Fibroblast of skin of left biceps (primary cell): ENCODE data around the gene POU5F1.
"Not testable (repeated sequence)": the region's sequence is repeated elsewhere in the genome, so short reads cannot be mapped to it uniquely, and the experiment has no call there.

Source experiments
- DNase-seq, 2 experiments: peaks; one replicate each; pipeline ENCODE4 v3.0.0-alpha.2; 2013; ENCODE audit warnings: low read depth in 2 of 2

POU5F1 gene

DNA sequence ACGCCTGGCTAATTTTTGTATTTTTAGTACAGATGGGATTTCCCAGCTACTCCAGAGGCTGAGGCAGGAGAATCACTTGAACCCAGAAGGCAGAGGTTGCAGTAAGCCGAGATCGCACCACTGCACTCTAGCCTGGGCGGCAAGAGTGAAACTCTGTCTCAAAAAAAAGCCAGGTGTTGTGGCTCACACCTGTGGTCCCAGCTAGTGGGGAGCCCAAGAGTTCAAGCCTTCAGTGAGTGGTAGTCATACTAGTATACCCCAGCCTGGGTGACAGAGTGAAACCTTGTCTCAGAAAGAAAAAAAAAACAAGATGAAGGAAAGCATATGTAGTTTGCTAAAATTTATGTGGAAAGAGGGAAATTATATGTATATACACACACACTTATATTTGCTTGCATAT, 20.0 kb upstream of the POU5F1 start:
- no peak for DNase-seq

DNA sequence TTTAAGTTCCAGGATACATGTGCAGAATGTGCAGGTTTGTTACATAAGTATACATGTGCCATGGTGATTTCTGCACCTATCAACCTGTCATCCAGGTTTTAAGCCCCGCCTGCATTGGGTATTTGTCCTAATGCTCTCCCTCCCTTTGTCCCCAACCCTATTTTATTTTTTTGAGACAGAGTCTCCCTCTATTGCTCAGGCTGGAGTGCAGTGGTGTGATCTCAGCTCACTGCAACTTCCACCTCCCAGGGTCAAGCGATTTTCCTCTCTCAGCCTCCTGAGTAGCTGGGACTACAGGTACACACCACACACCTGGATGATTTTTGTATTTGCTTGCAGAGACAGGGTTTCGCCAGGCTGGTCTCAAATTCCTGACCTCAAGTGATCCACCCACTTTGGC, 18.7 kb upstream of the POU5F1 start:
- DNase-seq = not testable (repeated sequence)

DNA sequence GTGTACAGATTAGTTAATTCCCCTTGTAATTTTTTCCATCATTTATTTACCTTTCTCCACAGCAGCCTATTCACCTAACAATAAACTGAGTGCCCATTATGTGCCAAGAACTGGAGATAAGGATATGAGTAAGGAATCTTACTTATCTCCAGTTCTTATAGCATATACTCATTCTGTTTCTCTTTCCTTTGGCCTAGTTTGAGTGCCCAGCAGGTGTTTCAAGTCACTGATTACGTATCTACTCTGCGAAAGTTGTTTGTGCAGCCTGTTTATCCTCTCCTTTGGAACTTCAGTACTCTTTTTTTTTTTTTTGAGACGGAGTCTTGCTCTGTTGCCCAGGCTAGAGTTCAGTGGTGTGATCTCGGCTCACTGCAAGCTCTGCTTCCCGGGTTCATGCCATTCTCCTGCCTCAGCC, 17.3 kb upstream of the POU5F1 start:
- no peak for DNase-seq

DNA sequence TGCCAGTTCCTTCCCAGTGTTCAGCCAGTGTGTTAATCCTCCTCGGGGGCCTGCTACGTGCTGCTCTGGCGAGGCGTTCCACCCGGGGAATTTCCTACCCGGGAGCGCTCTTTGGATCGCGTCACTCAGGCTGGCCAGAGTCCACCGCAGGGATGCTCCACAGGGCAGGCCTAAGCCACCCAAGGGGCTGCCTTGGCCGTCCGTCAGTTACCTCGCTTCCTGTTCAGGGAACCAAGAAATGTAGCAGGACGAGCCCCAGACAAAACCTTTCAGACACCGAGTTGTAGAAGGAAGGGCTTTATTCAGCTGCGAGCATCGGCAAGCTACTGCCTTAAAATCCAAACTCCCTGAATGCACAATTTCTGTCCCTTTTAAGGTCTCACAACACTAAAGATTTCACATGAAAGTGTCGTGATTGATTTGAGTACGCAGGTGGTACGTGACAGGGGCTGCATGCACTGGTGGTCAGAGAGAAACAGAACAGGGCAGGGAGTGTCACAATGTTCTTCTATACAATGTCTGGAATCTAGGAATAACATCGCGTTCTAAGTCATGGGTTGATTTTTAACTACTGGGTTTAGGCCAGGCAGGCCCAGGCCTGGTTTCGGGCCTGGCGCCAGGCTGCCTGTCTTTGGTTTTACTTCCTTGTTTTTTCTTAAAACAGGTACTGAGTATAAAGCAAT, 15.7 kb upstream of the POU5F1 start:
- no peak for DNase-seq

DNA sequence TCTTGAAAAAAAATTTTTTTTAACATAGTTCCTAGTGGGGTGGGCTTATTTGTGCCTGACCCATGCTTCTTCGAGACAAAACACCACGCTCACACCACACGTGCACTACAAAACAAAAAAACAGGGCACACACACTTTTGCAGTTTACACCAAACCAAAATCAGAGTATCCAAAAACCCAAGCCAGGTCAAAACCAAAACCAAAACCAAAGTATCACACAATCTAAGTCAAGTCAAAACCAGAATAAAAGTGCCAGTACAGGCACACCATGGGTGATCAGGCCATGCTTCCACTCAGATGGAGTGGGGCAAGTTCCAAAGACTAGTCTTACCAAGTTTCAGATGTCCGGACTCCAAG, 15.2 kb upstream of the POU5F1 start:
- not testable (repeated sequence) for DNase-seq

DNA sequence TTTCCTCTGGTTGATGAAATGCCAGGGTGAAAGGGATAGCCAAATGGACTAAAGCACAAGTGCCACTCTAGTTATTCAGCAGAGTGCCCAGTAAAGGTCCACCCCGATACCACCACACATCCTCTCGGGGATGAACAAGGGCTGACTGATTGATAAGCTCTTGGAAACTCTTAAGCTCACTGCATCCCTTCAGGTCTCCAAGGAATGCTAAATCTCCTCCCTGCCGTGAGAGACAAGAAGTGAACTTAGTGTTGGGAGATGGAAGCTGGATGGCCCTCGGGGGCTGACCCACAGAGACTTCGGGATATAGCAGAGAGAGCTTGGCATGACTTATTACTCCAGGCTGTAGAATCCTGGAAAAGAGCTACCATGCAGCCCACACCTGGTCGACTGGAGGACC, 13.4 kb upstream of the POU5F1 start:
- not testable (repeated sequence) for DNase-seq

DNA sequence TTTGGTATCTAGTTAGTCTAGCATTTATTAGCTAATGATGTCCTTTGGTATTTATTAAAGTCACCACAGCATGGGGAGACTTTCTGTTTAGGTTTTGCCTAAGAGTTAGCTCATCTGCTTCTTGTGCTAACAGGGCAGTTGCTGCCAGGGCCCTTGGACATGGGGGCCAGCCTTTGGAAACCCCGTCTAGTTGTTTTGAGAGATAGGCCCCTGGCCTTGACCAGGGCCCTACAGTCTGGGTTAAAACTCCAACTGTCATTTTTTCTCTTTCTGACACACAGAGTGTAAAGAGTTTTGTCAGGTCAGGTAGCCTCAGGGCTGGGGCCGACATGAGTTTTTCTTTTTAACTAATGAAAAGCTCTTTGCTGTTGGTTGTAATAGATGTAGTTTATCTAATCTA, 12.8 kb upstream of the POU5F1 start:
- not testable (repeated sequence) for DNase-seq

DNA sequence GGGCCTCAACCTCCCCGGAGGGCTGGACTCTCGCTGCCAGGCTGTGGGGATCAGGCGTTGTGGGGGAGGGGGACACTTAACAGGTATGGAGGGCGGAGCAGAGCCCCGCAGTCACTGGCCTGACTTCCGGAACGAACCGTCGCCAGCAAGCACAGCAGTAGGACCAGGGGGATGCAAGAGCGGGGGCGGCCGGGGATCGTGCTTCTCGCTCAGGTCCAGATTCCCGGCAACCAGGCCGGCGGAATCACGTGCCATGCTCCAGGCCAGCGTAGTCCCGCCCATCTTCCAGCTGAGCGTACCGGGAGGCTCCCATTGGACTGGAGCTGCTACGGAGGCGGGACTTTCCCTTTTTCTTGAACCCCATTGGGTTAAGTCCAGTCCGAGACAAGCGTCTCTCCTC, 10.0 kb upstream of the POU5F1 start:
- peak; percentile 41 to 49 for DNase-seq

DNA sequence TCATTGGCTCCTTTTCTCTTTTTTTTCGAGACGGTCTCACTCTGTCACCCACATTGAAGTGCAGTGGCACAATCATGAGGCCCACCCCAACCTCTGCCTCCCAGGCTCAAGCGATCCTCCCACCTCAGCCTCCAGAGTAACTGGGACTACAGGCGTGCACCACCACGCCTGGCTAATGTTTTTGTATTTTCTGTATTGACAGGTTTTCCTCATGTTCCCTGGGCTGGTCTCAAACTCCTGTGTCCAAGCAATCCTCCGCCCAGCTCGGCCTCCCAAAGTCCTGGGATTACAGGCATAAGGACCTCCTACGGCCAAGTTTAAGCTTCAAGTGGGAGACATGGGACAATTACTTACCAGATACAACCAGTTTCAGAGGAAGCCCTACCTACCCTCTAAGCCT, 9.4 kb upstream of the POU5F1 start:
- DNase-seq = no peak

DNA sequence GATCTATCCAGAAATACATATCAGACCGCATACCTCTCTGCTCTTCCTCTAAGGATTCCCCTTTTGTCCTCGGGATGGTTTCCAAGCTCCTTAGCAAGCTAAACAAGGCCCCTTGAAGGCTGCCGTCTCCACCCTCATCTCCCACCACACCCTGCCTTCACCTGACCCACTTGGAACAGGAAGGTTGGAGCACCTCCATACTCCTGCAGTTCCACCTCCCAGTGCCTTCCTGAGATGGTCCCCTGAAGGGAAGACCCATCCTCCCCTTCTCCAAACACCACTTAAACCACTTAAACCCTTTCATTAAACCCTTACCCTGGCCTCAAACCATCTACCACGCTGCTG, 8.5 kb upstream of the POU5F1 start:
- no peak for DNase-seq

DNA sequence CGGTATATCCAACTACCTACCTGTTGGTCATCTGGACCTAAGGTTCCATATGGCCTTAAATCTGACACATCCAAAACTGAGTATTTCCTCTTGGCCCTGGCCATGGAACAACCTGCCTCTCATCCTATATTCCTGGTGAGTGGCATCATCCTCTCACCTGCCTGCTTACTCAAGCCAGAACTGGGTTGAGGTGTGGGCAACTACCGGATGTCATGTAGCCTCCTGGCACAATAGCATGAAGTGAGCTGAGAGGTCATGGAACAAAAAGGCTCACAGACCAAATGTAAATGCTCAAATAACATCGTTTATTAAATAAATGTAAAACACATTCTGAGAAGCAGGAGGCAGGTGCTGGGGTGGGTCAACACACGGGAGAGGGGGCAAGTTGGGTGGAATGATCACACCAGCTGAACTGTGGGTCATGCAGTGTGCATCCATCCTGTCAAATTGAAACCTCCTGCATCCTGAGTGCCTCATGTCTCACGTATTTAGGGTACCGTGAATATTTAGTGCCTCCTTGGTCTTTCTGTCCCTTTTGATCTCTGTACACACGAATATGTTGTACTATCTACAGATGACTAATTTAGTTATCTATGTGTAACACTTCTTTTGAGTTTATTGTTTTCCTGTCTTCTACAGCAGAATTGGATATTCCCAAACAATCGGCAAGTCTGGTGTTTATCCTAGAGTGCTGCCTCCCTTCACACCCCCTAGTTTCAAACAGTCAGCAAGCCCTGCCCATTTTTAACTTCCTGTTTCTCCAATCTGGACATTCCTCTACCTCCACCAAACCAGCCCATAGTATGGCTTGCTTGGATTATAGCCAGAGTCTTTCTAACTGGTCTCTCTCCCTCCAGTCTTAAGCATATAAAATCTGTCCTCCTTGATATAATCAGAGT, 7.9 kb upstream of the POU5F1 start:
- DNase-seq = no peak

DNA sequence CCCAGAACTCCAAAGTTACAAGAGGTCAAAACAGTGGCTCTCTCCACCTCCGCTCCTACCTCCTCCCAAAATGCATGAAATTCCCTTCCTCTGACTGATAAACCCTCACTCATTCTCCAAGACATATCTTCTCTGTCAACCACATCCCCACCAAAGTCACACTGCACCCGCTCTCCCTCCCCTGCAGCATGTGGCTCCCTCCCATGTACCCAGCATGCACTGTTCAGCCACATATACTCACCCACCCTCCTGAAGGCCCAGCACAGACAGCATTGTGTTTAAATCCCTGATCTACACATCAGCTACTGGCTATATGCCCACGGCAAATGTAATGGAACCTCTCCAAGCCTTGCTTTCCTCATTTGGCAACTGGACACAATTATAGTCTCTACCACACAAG, 5.5 kb upstream of the POU5F1 start:
- DNase-seq = peak; percentile 50

DNA sequence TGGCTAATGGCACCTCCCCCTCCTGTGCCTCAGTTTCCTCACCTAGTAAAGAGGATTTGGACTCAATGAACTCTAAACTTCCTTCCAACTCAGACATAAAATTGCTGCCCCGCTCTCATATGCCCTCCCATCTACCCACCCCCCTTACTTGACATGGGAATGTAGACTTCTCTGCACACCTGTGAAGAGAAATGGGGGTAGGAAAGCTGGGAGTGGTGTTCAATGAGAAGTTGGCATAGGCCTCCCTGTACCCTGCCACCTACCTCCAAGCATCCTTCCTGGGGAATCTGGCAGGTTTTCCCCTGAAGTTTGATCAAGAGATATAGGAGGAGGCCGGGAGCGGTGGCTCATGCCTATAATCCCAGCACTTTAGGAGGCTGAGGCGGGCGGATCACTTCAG, 3.9 kb upstream of the POU5F1 start:
- DNase-seq = no peak

DNA sequence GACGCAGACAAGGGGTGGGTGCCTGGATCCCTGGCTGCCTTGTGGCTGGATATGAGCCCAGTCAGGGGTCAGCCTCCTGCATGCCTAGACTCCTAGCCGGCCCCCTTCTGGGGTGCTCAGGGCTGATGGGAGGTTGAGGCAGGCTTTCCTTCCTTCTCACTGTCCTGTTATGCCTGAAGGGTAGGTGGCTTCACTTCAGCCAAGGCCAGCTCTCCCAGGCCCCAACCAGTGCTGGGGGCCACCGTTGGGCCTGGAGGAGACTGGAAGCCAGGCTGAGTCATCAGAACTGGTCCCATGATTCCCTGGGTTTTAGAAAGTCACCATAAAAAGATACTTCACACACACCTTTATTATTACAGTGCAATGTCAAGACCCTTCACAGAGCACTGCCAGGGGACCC, 2.9 kb upstream of the POU5F1 start:
- no peak for DNase-seq

DNA sequence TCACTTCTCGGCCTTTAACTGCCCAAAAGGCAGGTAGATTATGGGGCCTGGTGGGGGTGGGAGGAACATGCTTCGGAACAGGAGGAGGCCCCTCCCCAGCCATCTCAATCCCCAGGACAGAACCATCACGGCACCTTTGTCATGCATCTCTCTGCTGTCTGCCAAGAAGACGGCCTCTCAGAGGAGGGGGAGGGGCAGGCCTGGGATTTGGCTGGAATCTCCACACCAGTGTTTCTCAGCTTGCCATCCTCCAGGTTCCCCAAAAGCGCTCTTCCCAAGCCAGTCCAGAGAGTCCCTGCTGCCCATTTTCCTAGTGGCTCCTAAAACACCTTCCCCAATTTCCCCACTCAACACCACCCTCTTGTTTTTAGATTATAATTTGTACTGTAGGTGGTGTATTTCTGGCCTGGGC, 2.5 kb upstream of the POU5F1 start:
- DNase-seq = no peak

DNA sequence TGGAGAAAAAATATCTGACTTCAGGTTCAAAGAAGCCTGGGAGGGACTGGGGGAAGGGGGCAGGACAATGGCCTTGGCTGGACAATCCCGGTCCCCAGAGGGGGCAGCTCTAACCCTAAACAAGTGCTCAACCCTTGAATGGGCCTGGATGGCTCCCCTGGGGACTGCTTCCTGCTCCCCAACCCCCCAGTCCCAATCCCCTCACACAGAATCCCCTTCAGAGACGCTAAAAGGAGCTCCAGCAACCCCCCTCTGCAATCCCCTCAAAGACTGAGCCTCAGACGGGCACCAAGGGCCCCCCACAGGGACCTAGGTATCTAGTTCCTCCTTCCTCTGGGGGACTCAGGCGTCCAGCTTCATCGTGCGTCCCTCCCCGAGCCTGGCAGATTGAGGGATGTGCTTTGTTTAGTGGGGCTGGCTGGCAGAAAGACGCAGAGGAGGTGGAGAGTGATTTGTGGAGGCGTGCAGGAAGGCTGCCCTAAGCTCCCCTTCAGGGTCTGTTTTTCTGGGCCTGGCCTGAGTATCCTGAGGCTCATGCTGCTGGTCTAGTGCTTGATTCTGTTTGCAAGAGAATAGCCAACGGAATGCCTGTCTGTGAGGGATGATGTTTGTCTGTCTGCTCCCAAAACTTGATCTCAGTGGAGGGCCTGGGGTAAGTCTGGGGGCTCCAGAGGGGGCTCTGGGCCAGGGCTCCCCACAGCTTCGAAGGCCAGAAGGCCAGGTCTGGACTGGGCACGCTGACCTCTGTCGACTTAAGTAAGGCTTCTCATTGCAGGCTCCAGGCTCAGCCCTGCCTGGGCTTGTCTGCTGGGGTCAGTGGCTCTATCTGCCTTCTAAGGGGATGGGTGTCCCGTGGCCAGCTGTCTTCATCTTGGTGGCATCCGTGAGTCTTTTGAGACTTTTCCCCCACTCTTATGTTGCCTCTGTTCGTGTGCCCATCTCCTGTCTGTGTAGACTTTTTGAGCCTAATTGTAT, 1.7 kb upstream of the POU5F1 start:
- DNase-seq = no peak

DNA sequence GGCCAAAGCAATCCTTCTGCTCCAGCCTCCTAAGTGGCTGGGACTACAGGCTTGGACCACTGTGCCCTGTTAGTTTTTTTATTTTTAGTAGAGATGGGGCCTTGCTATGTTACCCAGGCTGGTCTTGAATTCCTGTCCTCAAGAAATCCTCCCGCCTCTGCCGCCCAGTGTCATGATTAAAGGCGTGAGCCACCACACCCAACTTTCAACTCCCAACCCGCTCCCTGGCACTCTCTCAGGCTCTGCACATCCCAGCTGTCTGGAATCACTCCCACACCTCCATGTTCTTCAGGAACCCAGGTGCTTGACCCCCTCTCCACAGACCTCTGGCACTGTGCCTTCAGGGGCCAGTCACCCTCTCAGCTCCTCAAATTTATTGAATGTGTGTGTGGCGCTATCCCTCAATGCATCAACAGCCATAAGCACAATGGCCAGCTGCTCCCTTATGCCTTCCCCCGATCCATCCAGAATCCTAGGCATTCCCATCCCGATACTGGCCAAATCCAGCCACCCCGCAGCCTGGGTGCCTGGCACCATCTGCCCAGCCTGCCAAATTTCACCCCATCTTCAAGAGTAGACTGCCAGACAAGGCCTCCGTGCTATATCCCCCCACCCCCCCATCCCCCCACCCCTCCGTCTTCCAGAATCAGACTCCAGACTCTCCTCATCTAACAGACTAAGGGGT, 647 bp upstream of the POU5F1 start:
- no peak for DNase-seq

DNA sequence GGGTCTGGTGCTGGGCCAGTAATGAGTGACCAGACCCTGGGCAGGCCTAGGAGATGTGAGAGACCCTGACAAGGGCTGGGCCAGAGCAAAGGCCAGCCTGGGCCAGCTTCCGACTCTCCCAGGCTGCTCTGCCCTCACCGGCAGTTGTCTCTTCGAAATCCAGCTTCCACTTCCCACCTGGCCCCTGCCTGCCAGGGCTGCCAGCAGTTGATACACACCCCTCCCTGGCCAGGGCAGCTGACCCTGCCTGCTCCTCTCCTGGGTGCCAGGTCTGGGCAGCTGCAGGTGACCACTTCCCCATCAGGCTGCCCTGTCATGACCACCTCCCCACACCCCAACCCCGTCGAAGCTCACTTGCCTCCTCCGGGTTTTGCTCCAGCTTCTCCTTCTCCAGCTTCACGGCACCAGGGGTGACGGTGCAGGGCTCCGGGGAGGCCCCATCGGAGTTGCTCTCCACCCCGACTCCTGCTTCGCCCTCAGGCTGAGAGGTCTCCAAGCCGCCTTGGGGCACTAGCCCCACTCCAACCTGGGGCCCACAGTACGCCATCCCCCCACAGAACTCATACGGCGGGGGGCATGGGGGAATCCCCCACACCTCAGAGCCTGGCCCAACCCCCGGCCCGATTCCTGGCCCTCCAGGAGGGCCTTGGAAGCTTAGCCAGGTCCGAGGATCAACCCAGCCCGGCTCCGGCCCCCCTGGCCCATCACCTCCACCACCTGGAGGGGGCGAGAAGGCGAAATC, 453 bp downstream of the POU5F1 start:
- not testable (repeated sequence) for DNase-seq

DNA sequence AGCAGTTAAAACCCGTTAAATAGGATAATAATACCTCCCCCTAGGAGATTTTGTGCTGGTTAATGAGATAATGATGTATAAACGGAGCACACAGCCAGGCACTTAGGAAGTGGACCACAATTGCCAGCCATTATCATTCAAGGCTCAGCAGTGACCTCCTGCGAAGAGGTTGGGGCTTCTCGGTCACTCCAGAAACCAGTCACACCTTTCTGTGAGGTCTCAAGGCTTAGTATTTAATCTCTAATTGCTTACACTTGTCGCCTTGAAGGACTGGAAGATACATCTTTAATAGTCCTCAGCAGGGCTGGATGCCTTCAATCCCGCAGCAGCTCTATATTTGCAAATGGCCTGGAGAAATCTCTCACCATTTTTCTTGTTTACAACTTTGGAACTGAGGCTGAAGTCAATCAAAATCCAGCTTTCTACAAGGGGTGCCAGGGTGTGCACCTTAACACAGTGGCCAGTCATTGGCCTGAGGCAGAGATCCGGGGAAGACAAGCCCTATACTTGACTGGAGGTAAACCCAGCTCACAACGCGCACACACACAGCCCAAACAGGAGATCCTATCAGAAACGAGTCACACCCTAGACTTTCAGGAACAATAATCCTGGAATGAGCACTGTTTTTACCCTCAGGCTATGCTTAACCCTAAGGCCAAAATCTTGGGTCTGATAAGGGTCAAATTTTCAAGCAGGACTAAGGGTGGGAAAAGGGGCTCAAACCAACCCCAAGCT, 1.2 kb downstream of the POU5F1 start:
- no peak for DNase-seq

DNA sequence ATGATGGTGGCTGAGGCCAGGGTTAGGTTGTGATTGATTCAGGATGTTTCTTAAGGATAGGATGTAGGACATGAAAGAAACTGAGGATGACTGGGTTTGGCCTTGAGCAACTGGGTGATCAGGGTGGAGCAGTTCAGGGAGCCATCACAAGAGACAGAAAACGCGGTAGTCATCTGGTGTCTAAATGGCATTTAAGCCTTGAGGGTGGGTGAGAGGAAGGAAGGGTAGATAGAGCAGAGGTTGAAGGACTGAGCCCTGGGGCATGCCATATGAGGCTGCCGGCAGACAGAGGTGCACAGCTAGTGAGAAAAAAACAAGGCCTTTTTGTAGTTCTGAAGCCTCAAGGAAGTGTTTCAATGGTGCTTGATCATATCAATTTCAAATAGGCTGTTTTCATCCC, 1.9 kb downstream of the POU5F1 start:
- DNase-seq = no peak
